ENCODE data around the gene ALDH7A1. TPM values are rescaled to one million over a fixed set of nuclear protein-coding genes. Genes with fewer than 3 reads are reported as not detected.
"Not testable (repeated sequence)": the region's sequence is repeated elsewhere in the genome, so short reads cannot be mapped to it uniquely, and the experiment has no call there.

ALDH7A1 gene
- polyA plus RNA-seq, 6 donors from 2014 or later: 0.97 to 8.1 (median 3.0) TPM

GRCh38 chr5:126583761-126584160 is 11.3 kb downstream of the ALDH7A1 start:
- Mint-ChIP-seq H3K36me3 (peaks cover 0 to 4% of the 10 kb centered on the region in 2 donors), H3K27ac (peak overlapping the region in 1 of 6 donors; percentile 0), H3K4me3 (no peak overlapping the region), H3K27me3 (no peaks in the 10 kb centered on the region), H3K4me1 (no peaks in the 10 kb centered on the region), H3K9me3 (no peaks in the 10 kb centered on the region)
- no peak for DNase-seq
- ATAC-seq (ENCODE audit: low read depth in 2 of 2): no peak

GRCh38 chr5:126579716-126580115 is 15.3 kb downstream of the ALDH7A1 start:
- no peak for DNase-seq
- H3K4me1 Mint-ChIP-seq: no peaks in the 10 kb centered on the region

GRCh38 chr5:126577415-126577814 is 17.6 kb downstream of the ALDH7A1 start:
- ATAC-seq (ENCODE audit: low read depth in 2 of 2) (no peak), DNase-seq (no peak)
- H3K27ac Mint-ChIP-seq: no peak overlapping the region
- no peak overlapping the region for H3K4me3 Mint-ChIP-seq
- H3K36me3 Mint-ChIP-seq: no peaks in the 10 kb centered on the region
- H3K9me3 Mint-ChIP-seq: no peaks in the 10 kb centered on the region
- no peaks in the 10 kb centered on the region for H3K27me3 Mint-ChIP-seq
- no peaks in the 10 kb centered on the region for H3K4me1 Mint-ChIP-seq

More at GRCh38 chr5:126579716-126580115, 15.3 kb downstream of the ALDH7A1 start:
- ATAC-seq (ENCODE audit: low read depth in 2 of 2): no peak
- no peaks in the 10 kb centered on the region for H3K27me3 Mint-ChIP-seq
- H3K36me3 Mint-ChIP-seq: peaks cover 0 to 4% of the 10 kb centered on the region in 2 donors
- H3K9me3 Mint-ChIP-seq: no peaks in the 10 kb centered on the region
- no peak overlapping the region for H3K27ac Mint-ChIP-seq
- no peak overlapping the region for H3K4me3 Mint-ChIP-seq

GRCh38 chr5:126576974-126577373 is 18.0 kb downstream of the ALDH7A1 start:
- Mint-ChIP-seq H3K27ac (no peak overlapping the region), H3K9me3 (no peaks in the 10 kb centered on the region), H3K27me3 (no peaks in the 10 kb centered on the region), H3K36me3 (no peaks in the 10 kb centered on the region), H3K4me3 (no peak overlapping the region), H3K4me1 (no peaks in the 10 kb centered on the region)
- DNase-seq (no peak), ATAC-seq (ENCODE audit: low read depth in 2 of 2) (no peak)

GRCh38 chr5:126575644-126576043 is 19.4 kb downstream of the ALDH7A1 start:
- Mint-ChIP-seq H3K27ac (no peak overlapping the region), H3K36me3 (no peaks in the 10 kb centered on the region), H3K27me3 (no peaks in the 10 kb centered on the region), H3K4me1 (no peaks in the 10 kb centered on the region), H3K9me3 (no peaks in the 10 kb centered on the region), H3K4me3 (no peak overlapping the region)
- DNase-seq: no peak
- no peak for ATAC-seq (ENCODE audit: low read depth in 2 of 2)

GRCh38 chr5:126568206-126568755 is 26.7 kb downstream of the ALDH7A1 start:
- Mint-ChIP-seq H3K9me3 (no peaks in the 10 kb centered on the region), H3K27ac (no peak overlapping the region), H3K4me3 (no peak overlapping the region), H3K4me1 (no peaks in the 10 kb centered on the region), H3K27me3 (no peaks in the 10 kb centered on the region), H3K36me3 (no peaks in the 10 kb centered on the region)
- ATAC-seq (ENCODE audit: low read depth in 2 of 2) (no peak), DNase-seq (no peak)

GRCh38 chr5:126562823-126563222 is 32.2 kb downstream of the ALDH7A1 start:
- no peak for ATAC-seq (ENCODE audit: low read depth in 2 of 2)
- no peaks in the 10 kb centered on the region for H3K27me3 Mint-ChIP-seq

GRCh38 chr5:126561908-126562307 is 33.1 kb downstream of the ALDH7A1 start:
- Mint-ChIP-seq H3K4me1 (no peaks in the 10 kb centered on the region), H3K4me3 (no peak overlapping the region), H3K36me3 (no peaks in the 10 kb centered on the region), H3K27me3 (no peaks in the 10 kb centered on the region), H3K9me3 (no peaks in the 10 kb centered on the region), H3K27ac (no peak overlapping the region)
- ATAC-seq (ENCODE audit: low read depth in 2 of 2) (no peak), DNase-seq (no peak)

More at GRCh38 chr5:126562823-126563222, 32.2 kb downstream of the ALDH7A1 start:
- Mint-ChIP-seq H3K36me3 (no peaks in the 10 kb centered on the region), H3K9me3 (no peaks in the 10 kb centered on the region), H3K4me3 (no peak overlapping the region), H3K4me1 (no peaks in the 10 kb centered on the region), H3K27ac (no peak overlapping the region)
- DNase-seq: no peak

- not testable (repeated sequence) for ATAC-seq (ENCODE audit: low read depth in 2 of 2); DNase-seq; H3K4me1 Mint-ChIP-seq; H3K27me3 Mint-ChIP-seq; H3K27ac Mint-ChIP-seq; H3K9me3 Mint-ChIP-seq; H3K36me3 Mint-ChIP-seq; H3K4me3 Mint-ChIP-seq
Observed at GRCh38 chr5:126555101-126555500, 39.9 kb downstream of the ALDH7A1 start.

GRCh38 chr5:126552614-126553013 is 42.4 kb downstream of the ALDH7A1 start:
- DNase-seq: no peak
- Mint-ChIP-seq H3K36me3 (no peaks in the 10 kb centered on the region), H3K27me3 (no peaks in the 10 kb centered on the region), H3K4me3 (no peak overlapping the region), H3K9me3 (no peaks in the 10 kb centered on the region), H3K27ac (no peak overlapping the region), H3K4me1 (no peaks in the 10 kb centered on the region)
- no peak for ATAC-seq (ENCODE audit: low read depth in 2 of 2)

GRCh38 chr5:126544087-126544740 is 50.8 kb downstream of the ALDH7A1 start:
- no peak overlapping the region for H3K4me3 Mint-ChIP-seq
- H3K36me3 Mint-ChIP-seq: no peaks in the 10 kb centered on the region
- no peak for ATAC-seq (ENCODE audit: low read depth in 2 of 2)
- H3K4me1 Mint-ChIP-seq: no peaks in the 10 kb centered on the region
- no peaks in the 10 kb centered on the region for H3K9me3 Mint-ChIP-seq
- no peak overlapping the region for H3K27ac Mint-ChIP-seq
- peaks cover 0 to 2% (median 0%) of the 10 kb centered on the region in 3 donors for H3K27me3 Mint-ChIP-seq
- peak; percentile 5 for DNase-seq

GRCh38 chr5:126543660-126544059 is 51.4 kb downstream of the ALDH7A1 start:
- peaks cover 0 to 5% (median 0%) of the 10 kb centered on the region in 3 donors for H3K27me3 Mint-ChIP-seq
- H3K27ac Mint-ChIP-seq: no peak overlapping the region
- ATAC-seq (ENCODE audit: low read depth in 2 of 2) (no peak), DNase-seq (no peak)
- H3K4me1 Mint-ChIP-seq: no peaks in the 10 kb centered on the region
- H3K9me3 Mint-ChIP-seq: no peaks in the 10 kb centered on the region
- H3K4me3 Mint-ChIP-seq: no peak overlapping the region
- H3K36me3 Mint-ChIP-seq: no peaks in the 10 kb centered on the region

GRCh38 chr5:126543009-126543408 is 52.0 kb downstream of the ALDH7A1 start:
- Mint-ChIP-seq H3K4me3 (no peak overlapping the region), H3K4me1 (no peaks in the 10 kb centered on the region), H3K9me3 (no peaks in the 10 kb centered on the region), H3K36me3 (no peaks in the 10 kb centered on the region), H3K27ac (no peak overlapping the region), H3K27me3 (peaks cover 0 to 5% (median 0%) of the 10 kb centered on the region in 3 donors)
- DNase-seq (no peak), ATAC-seq (ENCODE audit: low read depth in 2 of 2) (no peak)

GRCh38 chr5:126542441-126542840 is 52.6 kb downstream of the ALDH7A1 start:
- H3K27me3 Mint-ChIP-seq: peaks cover 0 to 5% (median 0%) of the 10 kb centered on the region in 3 donors
- H3K4me3 Mint-ChIP-seq: no peak overlapping the region
- H3K4me1 Mint-ChIP-seq: no peaks in the 10 kb centered on the region
- ATAC-seq (ENCODE audit: low read depth in 2 of 2) (no peak), DNase-seq (no peak)
- peak overlapping the region in 1 of 6 donors; percentile 61 for H3K27ac Mint-ChIP-seq
- H3K9me3 Mint-ChIP-seq: no peaks in the 10 kb centered on the region
- no peaks in the 10 kb centered on the region for H3K36me3 Mint-ChIP-seq
